ENCODE data around the gene DLX5. TPM values are rescaled to one million over a fixed set of nuclear protein-coding genes. Genes with fewer than 3 reads are reported as not detected.

Gene DLX5
- total RNA-seq, 1 experiment from 2014 or later, result not detected

DNA sequence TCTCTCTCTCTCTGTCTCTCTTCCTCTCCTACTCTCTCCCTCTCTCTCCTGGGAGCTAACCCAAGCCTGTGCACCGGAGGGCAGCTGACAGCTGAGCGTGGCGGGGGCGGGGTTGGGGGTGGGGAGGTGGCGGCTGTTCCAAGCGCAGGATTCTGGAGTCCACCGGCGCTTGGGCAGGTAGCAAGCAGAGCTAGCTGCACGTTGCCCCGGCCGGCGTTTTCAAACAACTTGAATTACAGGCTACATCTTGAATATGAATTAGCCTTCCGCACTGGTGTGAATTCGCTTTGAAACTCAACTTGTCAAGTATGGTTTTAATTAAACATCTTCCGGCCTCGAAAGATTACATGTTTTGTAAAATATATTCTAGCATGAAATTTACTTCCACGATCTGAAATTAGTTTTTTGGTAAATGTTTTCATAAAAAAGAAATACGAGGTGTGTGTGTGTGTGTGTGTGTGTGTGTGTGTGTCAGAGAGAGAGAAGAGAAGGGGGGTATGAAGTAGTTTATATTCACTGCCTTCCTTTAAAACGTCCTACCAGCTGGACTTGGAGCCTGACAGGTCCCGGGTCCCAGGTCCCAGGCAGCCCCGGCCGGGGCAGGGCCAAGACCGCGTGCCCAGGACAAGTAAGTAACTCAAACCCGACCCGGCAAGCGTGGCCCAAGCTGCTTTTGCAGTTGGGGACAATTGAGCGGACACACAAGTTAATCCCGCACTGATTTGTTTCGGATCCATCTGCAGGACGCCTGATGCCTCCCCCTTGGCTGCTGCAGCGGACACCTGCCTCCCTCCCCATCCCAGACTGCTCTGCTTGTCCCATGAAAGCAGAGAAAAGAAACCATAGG, 28.3 kb downstream of the DLX5 start:
- H3K4me3 ChIP-seq (ENCODE audit: low read depth in 2 of 2, low read length in 2 of 2), result no peak overlapping the region
- H3K4me1 ChIP-seq (ENCODE audit: control insufficient read depth, insufficient read depth, low read length), result no peaks in the 10 kb centered on the region
- no peaks in the 10 kb centered on the region; the same call in 1 of the 2 replicates for H3K27me3 ChIP-seq (ENCODE audit: control insufficient read depth, insufficient read depth, low read length)
- DNase-seq (ENCODE audit: low read depth, low spot score) (no peak), ATAC-seq (no peak)
- H3K27ac ChIP-seq (ENCODE audit: low read length), result no peak overlapping the region
- no TSS peak for BruUV-seq (replicated peaks)
- TF ChIP-seq TCF7L2 (IDR thresholded peaks at IDR 0.05; ENCODE audit: low read depth, low read length) (no peak), SIN3A (IDR thresholded peaks at IDR 0.05; ENCODE audit: borderline replicate concordance, insufficient read depth, low read depth, low read length) (no peak), POLR2AphosphoS5 (IDR thresholded peaks at IDR 0.05; ENCODE audit: low read depth, low read length) (no peak)
- TF ChIP-seq, protein P1, sequence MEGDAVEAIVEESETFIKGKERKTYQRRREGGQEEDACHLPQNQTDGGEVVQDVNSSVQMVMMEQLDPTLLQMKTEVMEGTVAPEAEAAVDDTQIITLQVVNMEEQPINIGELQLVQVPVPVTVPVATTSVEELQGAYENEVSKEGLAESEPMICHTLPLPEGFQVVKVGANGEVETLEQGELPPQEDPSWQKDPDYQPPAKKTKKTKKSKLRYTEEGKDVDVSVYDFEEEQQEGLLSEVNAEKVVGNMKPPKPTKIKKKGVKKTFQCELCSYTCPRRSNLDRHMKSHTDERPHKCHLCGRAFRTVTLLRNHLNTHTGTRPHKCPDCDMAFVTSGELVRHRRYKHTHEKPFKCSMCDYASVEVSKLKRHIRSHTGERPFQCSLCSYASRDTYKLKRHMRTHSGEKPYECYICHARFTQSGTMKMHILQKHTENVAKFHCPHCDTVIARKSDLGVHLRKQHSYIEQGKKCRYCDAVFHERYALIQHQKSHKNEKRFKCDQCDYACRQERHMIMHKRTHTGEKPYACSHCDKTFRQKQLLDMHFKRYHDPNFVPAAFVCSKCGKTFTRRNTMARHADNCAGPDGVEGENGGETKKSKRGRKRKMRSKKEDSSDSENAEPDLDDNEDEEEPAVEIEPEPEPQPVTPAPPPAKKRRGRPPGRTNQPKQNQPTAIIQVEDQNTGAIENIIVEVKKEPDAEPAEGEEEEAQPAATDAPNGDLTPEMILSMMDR (IDR thresholded peaks at IDR 0.05), result no peak
- TF ChIP-seq, protein P2, sequence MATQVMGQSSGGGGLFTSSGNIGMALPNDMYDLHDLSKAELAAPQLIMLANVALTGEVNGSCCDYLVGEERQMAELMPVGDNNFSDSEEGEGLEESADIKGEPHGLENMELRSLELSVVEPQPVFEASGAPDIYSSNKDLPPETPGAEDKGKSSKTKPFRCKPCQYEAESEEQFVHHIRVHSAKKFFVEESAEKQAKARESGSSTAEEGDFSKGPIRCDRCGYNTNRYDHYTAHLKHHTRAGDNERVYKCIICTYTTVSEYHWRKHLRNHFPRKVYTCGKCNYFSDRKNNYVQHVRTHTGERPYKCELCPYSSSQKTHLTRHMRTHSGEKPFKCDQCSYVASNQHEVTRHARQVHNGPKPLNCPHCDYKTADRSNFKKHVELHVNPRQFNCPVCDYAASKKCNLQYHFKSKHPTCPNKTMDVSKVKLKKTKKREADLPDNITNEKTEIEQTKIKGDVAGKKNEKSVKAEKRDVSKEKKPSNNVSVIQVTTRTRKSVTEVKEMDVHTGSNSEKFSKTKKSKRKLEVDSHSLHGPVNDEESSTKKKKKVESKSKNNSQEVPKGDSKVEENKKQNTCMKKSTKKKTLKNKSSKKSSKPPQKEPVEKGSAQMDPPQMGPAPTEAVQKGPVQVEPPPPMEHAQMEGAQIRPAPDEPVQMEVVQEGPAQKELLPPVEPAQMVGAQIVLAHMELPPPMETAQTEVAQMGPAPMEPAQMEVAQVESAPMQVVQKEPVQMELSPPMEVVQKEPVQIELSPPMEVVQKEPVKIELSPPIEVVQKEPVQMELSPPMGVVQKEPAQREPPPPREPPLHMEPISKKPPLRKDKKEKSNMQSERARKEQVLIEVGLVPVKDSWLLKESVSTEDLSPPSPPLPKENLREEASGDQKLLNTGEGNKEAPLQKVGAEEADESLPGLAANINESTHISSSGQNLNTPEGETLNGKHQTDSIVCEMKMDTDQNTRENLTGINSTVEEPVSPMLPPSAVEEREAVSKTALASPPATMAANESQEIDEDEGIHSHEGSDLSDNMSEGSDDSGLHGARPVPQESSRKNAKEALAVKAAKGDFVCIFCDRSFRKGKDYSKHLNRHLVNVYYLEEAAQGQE (IDR thresholded peaks at IDR 0.05; ENCODE audit: insufficient read depth in 1 of 2, low read depth in 2 of 2, low read length in 1 of 2), result no peak
- intact Hi-C loops (cut with micrococcal nuclease; ENCODE audit: unreplicated experiment) (no loop called here), in situ Hi-C loops (cut with HindIII; ENCODE audit: low pct_unique_long_range_greater_than_20kb, low sequenced_read_pairs) (no loop called here)
- no peaks in the 10 kb centered on the region for H3K9me3 ChIP-seq (ENCODE audit: control insufficient read depth, insufficient read depth, low read depth, low read length)
- POLR2A ChIA-PET, result interaction anchor here (0.7 kb wide), 1 partner anchor 787 kb away, joined by 4 read pairs; no protein-coding TSS in a partner anchor
- H3K36me3 ChIP-seq (ENCODE audit: control insufficient read depth, insufficient read depth, low read length), result no peaks in the 10 kb centered on the region
- CTCF ChIA-PET, result no interaction called here

DNA sequence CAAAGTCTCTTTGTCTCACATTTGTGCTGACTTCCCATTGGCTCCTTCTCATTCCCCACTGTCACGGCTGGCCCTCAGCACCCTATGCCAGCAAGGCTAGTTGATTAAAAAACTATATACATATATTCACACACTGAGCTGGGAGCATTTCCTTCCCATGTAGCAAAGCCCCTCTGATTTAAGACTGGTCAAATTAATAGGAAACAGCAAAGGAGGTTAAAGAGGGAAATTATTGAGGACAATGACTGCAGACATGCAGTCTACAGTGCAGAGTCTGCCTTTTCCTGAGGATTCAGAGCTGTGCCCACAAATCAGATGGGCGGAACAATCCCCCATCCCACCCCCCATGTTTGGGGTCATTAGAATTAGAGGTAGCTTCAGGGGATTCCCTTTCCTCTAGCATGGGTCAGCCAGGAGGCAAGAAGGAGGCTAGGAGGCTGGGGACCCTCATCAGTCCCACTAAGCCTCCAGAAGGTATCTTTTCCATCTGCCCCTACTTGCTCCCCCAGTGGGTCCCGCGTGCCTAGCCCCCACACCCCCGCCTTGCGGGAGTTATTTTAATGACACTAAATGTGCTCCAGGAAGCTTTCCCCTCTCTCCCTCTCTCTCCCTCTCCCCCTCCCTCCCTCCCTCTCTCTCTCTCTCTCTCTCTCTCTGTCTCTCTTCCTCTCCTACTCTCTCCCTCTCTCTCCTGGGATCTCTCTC, 29.1 kb downstream of the DLX5 start:
- BruUV-seq (replicated peaks), result no TSS peak
- ChIA-PET CTCF (no interaction called here), POLR2A (interaction anchor here (0.7 kb wide), 1 partner anchor 787 kb away, joined by 4 read pairs; no protein-coding TSS in a partner anchor)
- intact Hi-C loops (cut with micrococcal nuclease; ENCODE audit: unreplicated experiment), result no loop called here
- Histone ChIP-seq H3K36me3 (ENCODE audit: control insufficient read depth, insufficient read depth, low read length) (no peaks in the 10 kb centered on the region), H3K4me1 (ENCODE audit: control insufficient read depth, insufficient read depth, low read length) (no peaks in the 10 kb centered on the region), H3K27ac (ENCODE audit: low read length) (no peak overlapping the region), H3K27me3 (ENCODE audit: control insufficient read depth, insufficient read depth, low read length) (no peaks in the 10 kb centered on the region; the same call in 1 of the 2 replicates), H3K4me3 (ENCODE audit: low read depth in 2 of 2, low read length in 2 of 2) (no peak overlapping the region), H3K9me3 (ENCODE audit: control insufficient read depth, insufficient read depth, low read depth, low read length) (no peaks in the 10 kb centered on the region)
- in situ Hi-C loops (cut with HindIII; ENCODE audit: low pct_unique_long_range_greater_than_20kb, low sequenced_read_pairs), result no loop called here
- ATAC-seq (no peak), DNase-seq (ENCODE audit: low read depth, low spot score) (no peak)
- TF ChIP-seq POLR2AphosphoS5 (IDR thresholded peaks at IDR 0.05; ENCODE audit: low read depth, low read length) (no peak), TCF7L2 (IDR thresholded peaks at IDR 0.05; ENCODE audit: low read depth, low read length) (no peak), SIN3A (IDR thresholded peaks at IDR 0.05; ENCODE audit: borderline replicate concordance, insufficient read depth, low read depth, low read length) (no peak)
- TF ChIP-seq, protein P2 (IDR thresholded peaks at IDR 0.05; ENCODE audit: insufficient read depth in 1 of 2, low read depth in 2 of 2, low read length in 1 of 2), result no peak
- TF ChIP-seq, protein P1 (IDR thresholded peaks at IDR 0.05), result no peak

Data from Panc1 (cell line).